ENCODE data around the gene RBPJ.
"Not testable (repeated sequence)": the region's sequence is repeated elsewhere in the genome, so short reads cannot be mapped to it uniquely, and the experiment has no call there.

RBPJ gene

GRCh38 chr4:26351685-26352084 lies 30.9 kb downstream of the RBPJ start:
- DNase-seq (ENCODE audit: low read depth): no peak
- no peak overlapping the region for H3K4me3 ChIP-seq (ENCODE audit: low read length)
- TF ChIP-seq CTCF (conservative IDR thresholded peaks at IDR 0.05; ENCODE audit: low read length): no peak

GRCh38 chr4:26354491-26354890 lies 33.7 kb downstream of the RBPJ start:
- TF ChIP-seq CTCF (conservative IDR thresholded peaks at IDR 0.05; ENCODE audit: low read length): no peak
- DNase-seq (ENCODE audit: low read depth): no peak
- H3K4me3 ChIP-seq (ENCODE audit: low read length): no peak overlapping the region

- H3K4me3 ChIP-seq (ENCODE audit: low read length): no peak overlapping the region
- no peak for TF ChIP-seq CTCF (conservative IDR thresholded peaks at IDR 0.05; ENCODE audit: low read length)
- DNase-seq (ENCODE audit: low read depth): no peak
Measured at GRCh38 chr4:26355392-26356052, 34.7 kb downstream of the RBPJ start.

- TF ChIP-seq CTCF (conservative IDR thresholded peaks at IDR 0.05; ENCODE audit: low read length): no peak
- peak; percentile 34 for DNase-seq (ENCODE audit: low read depth)
- H3K4me3 ChIP-seq (ENCODE audit: low read length): no peak overlapping the region
Measured at GRCh38 chr4:26356081-26356501, 35.3 kb downstream of the RBPJ start.

- not testable (repeated sequence) for DNase-seq (ENCODE audit: low read depth); H3K4me3 ChIP-seq (ENCODE audit: low read length)
Measured at GRCh38 chr4:26359521-26359920, 38.7 kb downstream of the RBPJ start.

- no peak overlapping the region for H3K4me3 ChIP-seq (ENCODE audit: low read length)
- TF ChIP-seq CTCF (conservative IDR thresholded peaks at IDR 0.05; ENCODE audit: low read length): no peak
- DNase-seq (ENCODE audit: low read depth): no peak
Measured at GRCh38 chr4:26360273-26360672, 39.5 kb downstream of the RBPJ start.

- peak; percentile 30 for DNase-seq (ENCODE audit: low read depth)
- peak overlapping the region; percentile 31 for H3K4me3 ChIP-seq (ENCODE audit: low read length)
- no peak for TF ChIP-seq CTCF (conservative IDR thresholded peaks at IDR 0.05; ENCODE audit: low read length)
Measured at GRCh38 chr4:26360864-26361263, 40.0 kb downstream of the RBPJ start.
